DOHH2 (cell line): ENCODE results near the gene GMDS.

ENCODE experiments used
- H3F3A ChIP-seq: fragments of 200-600 bp; sonication (generic), shearing (Covaris generic); 2 replicates; pipeline ENCODE4 v1.6.0; 2016; ENCODE audit warnings: antibody characterized with exemption, mild to moderate bottlenecking; ENCODE audit not compliant: control insufficient read depth, insufficient read depth
- H3K27ac ChIP-seq: fragments of 200-600 bp; sonication (generic); 2 replicates; pipeline ENCODE4 v1.5.1; 2014; ENCODE audit warnings: low read depth, mild to moderate bottlenecking, low read length, moderate library complexity
- H3K27me3 ChIP-seq: fragments of 200-600 bp; sonication (generic); 2 replicates; pipeline ENCODE4 v1.6.1; 2014; ENCODE audit warnings: mild to moderate bottlenecking, low read length, mixed read lengths; ENCODE audit not compliant: control insufficient read depth
- H3K36me3 ChIP-seq: fragments of 200-600 bp; sonication (generic); 2 replicates; pipeline ENCODE4 v1.6.1; 2014; ENCODE audit warnings: mild to moderate bottlenecking, low read length, moderate library complexity, mixed read lengths; ENCODE audit not compliant: control insufficient read depth
- H3K4me1 ChIP-seq: fragments of 200-600 bp; sonication (generic); 2 replicates; pipeline ENCODE4 v1.6.1; 2014; ENCODE audit warnings: mild to moderate bottlenecking, low read length, mixed read lengths; ENCODE audit not compliant: control insufficient read depth
- H3K4me2 ChIP-seq: fragments of 200-600 bp; sonication (generic); 2 replicates; pipeline ENCODE4 v1.6.0; 2014; ENCODE audit warnings: mild to moderate bottlenecking, low read length, moderate library complexity
- H3K4me3 ChIP-seq: fragments of 200-600 bp; sonication (generic); 2 replicates; pipeline ENCODE4 v1.5.1; 2014; ENCODE audit warnings: mild to moderate bottlenecking, low read length, mixed read lengths
- H3K79me2 ChIP-seq: fragments of 200-600 bp; sonication (generic); 2 replicates; pipeline ENCODE4 v1.6.1; 2014; ENCODE audit warnings: mild to moderate bottlenecking, low read length, mixed read lengths; ENCODE audit not compliant: control insufficient read depth
- H3K9me2 ChIP-seq: fragments of 200-600 bp; sonication (generic); replicated peaks from 2 replicates; pipeline ENCODE4 v1.6.1; 2014; ENCODE audit warnings: mild to moderate bottlenecking, low read length, mixed read lengths; ENCODE audit not compliant: control insufficient read depth
- H3K9me3 ChIP-seq: fragments of 200-600 bp; sonication (generic); 2 replicates; pipeline ENCODE4 v1.6.1; 2014; ENCODE audit warnings: antibody characterized with exemption, low read length, mixed read lengths; ENCODE audit not compliant: control insufficient read depth, insufficient read depth
- H4K20me1 ChIP-seq: fragments of 200-600 bp; sonication (generic); 2 replicates; pipeline ENCODE4 v1.6.0; 2014; ENCODE audit warnings: low read depth, mild to moderate bottlenecking, antibody characterized with exemption, low read length, moderate library complexity; ENCODE audit not compliant: control insufficient read depth, insufficient read depth
- CTCF ChIP-seq: fragments of 200-600 bp; sonication (generic); IDR thresholded peaks from one replicate; pipeline ENCODE4 v1.5.1; 2014; ENCODE audit warnings: antibody characterized with exemption, mild to moderate bottlenecking, low read depth, low read length; ENCODE audit not compliant: poor library complexity, severe bottlenecking
- EZH2phosphoT487 ChIP-seq: fragments of 200-600 bp; sonication (generic); IDR thresholded peaks from 2 replicates; pipeline ENCODE4 v1.6.1; 2017; ENCODE audit warnings: borderline replicate concordance, mild to moderate bottlenecking, antibody characterized with exemption, low read length, moderate library complexity, mixed read lengths

Gene GMDS

GRCh38 chr6:1622220-1622850 is 623.1 kb downstream of the GMDS start:
- Histone ChIP-seq H4K20me1 (peaks cover 4% of the 10 kb centered on the region; the same call in 1 of the 2 replicates), H3K4me2 (no peak overlapping the region), H3K9me2 (no peaks in the 10 kb centered on the region), H3K4me1 (no peaks in the 10 kb centered on the region), H3K9me3 (no peaks in the 10 kb centered on the region), H3K27ac (no peak overlapping the region), H3K27me3 (peaks cover 4% of the 10 kb centered on the region; the same call in 1 of the 2 replicates), H3K36me3 (no peaks in the 10 kb centered on the region), H3K79me2 (no peaks in the 10 kb centered on the region), H3K4me3 (no peak overlapping the region), H3F3A (no peaks in the 10 kb centered on the region)
- TF ChIP-seq EZH2phosphoT487 (no peak), CTCF (no peak)

GRCh38 chr6:1621070-1621701 is 624.2 kb downstream of the GMDS start:
- Histone ChIP-seq H3K27ac (no peak overlapping the region), H3K4me1 (no peaks in the 10 kb centered on the region), H4K20me1 (peaks cover 4% of the 10 kb centered on the region; the same call in 1 of the 2 replicates), H3K9me2 (no peaks in the 10 kb centered on the region), H3K4me2 (no peak overlapping the region), H3K36me3 (no peaks in the 10 kb centered on the region), H3F3A (no peaks in the 10 kb centered on the region), H3K27me3 (peaks cover 4% of the 10 kb centered on the region; the same call in 1 of the 2 replicates), H3K9me3 (no peaks in the 10 kb centered on the region), H3K79me2 (no peaks in the 10 kb centered on the region), H3K4me3 (no peak overlapping the region)
- no peak for TF ChIP-seq CTCF
- no peak for TF ChIP-seq EZH2phosphoT487

- no peak overlapping the region for H3K4me3 ChIP-seq
Observed at GRCh38 chr6:1620504-1621069, 624.8 kb downstream of the GMDS start.

More at GRCh38 chr6:1620504-1621069, 624.8 kb downstream of the GMDS start:
- Histone ChIP-seq H3K9me2 (no peaks in the 10 kb centered on the region), H3K27ac (no peak overlapping the region), H3K79me2 (no peaks in the 10 kb centered on the region), H3F3A (no peaks in the 10 kb centered on the region), H3K9me3 (no peaks in the 10 kb centered on the region), H4K20me1 (0 out of 2 replicates have a peak, but pooled peaks cover 4% of the 10 kb centered on the region), H3K4me1 (no peaks in the 10 kb centered on the region), H3K4me2 (no peak overlapping the region), H3K27me3 (peaks cover 4% of the 10 kb centered on the region; the same call in 1 of the 2 replicates), H3K36me3 (no peaks in the 10 kb centered on the region)
- TF ChIP-seq CTCF (no peak), EZH2phosphoT487 (no peak)
